Activated T-cell treated with anti-CD3 and anti-CD28 coated beads, Interleukin-2, amount 50 U/mL, for 48 hours (primary cell): ENCODE data around the gene KIRREL1.

Experiments used
- DNase-seq, 2 experiments: peaks; one replicate each; pipeline ENCODE4 v3.0.0-alpha.2; 2020

The KIRREL1 gene

GRCh38 chr1:157993147-157993917 is at the start of gene KIRREL1:
KIRREL1 (plus strand) TSS chr1:157993645; CDS start chr1:157993677, 32 bp downstream.
- DNase-seq: no peak

GRCh38 chr1:157944663-157945280 is 48.7 kb upstream of the KIRREL1 start:
- no peak for DNase-seq

GRCh38 chr1:157948312-157949073 is 45.0 kb upstream of the KIRREL1 start:
- DNase-seq: no peak

- no peak for DNase-seq
Measured at GRCh38 chr1:157949074-157949354, 44.4 kb upstream of the KIRREL1 start.

- no peak for DNase-seq
Measured at GRCh38 chr1:157951230-157951629, 42.2 kb upstream of the KIRREL1 start.

GRCh38 chr1:157952601-157953000 is 40.8 kb upstream of the KIRREL1 start:
- no peak for DNase-seq

GRCh38 chr1:157955221-157955620 is 38.2 kb upstream of the KIRREL1 start:
- DNase-seq: no peak

- DNase-seq: no peak
Measured at GRCh38 chr1:157955857-157956256, 37.6 kb upstream of the KIRREL1 start.

GRCh38 chr1:157956732-157957131 is 36.7 kb upstream of the KIRREL1 start:
- no peak for DNase-seq

- no peak for DNase-seq
Measured at GRCh38 chr1:157958263-157958662, 35.2 kb upstream of the KIRREL1 start.

GRCh38 chr1:157959750-157960149 is 33.7 kb upstream of the KIRREL1 start:
- no peak for DNase-seq

GRCh38 chr1:157960773-157961172 is 32.7 kb upstream of the KIRREL1 start:
- DNase-seq: no peak

- DNase-seq: peak in 1 of 2 experiments; percentile 24
Measured at GRCh38 chr1:157961805-157962762, 31.4 kb upstream of the KIRREL1 start.

GRCh38 chr1:157963713-157964112 is 29.7 kb upstream of the KIRREL1 start:
- DNase-seq: peak; percentile 75 to 78

GRCh38 chr1:157965584-157965983 is 27.9 kb upstream of the KIRREL1 start:
- DNase-seq: no peak

GRCh38 chr1:157966031-157966537 is 27.4 kb upstream of the KIRREL1 start:
- no peak for DNase-seq

GRCh38 chr1:157967205-157967604 is 26.2 kb upstream of the KIRREL1 start:
- DNase-seq: no peak

- no peak for DNase-seq
Measured at GRCh38 chr1:157968508-157968907, 24.9 kb upstream of the KIRREL1 start.

- DNase-seq: no peak
Measured at GRCh38 chr1:157968946-157969345, 24.5 kb upstream of the KIRREL1 start.

- peak in 1 of 2 experiments; percentile 20 for DNase-seq
Measured at GRCh38 chr1:157969697-157970485, 23.6 kb upstream of the KIRREL1 start.

GRCh38 chr1:157971769-157972168 is 21.7 kb upstream of the KIRREL1 start:
- DNase-seq: no peak
